HEK293T (cell line): ENCODE measurements around the gene SLC35A5.
"Not testable (repeated sequence)": the region's sequence is repeated elsewhere in the genome, so short reads cannot be mapped to it uniquely, and the experiment has no call there.

Experiments used
- CTBP1 ChIP-seq: fragments of 450-650 bp; IDR thresholded peaks from 2 replicates; pipeline ENCODE4 v1.6.1; 2016; ENCODE audit warnings: borderline replicate concordance
- ELF4 ChIP-seq: fragments of 450-650 bp; IDR thresholded peaks from 2 replicates; pipeline ENCODE4 v1.6.1; 2017; ENCODE audit warnings: antibody characterized with exemption
- FOXA1 ChIP-seq: fragments of 450-650 bp; IDR thresholded peaks from 2 replicates; pipeline ENCODE4 v1.6.1; 2016; ENCODE audit warnings: mild to moderate bottlenecking
- FOXK2 ChIP-seq: fragments of 450-650 bp; IDR thresholded peaks from 2 replicates; pipeline ENCODE4 v1.6.1; 2016; ENCODE audit warnings: mild to moderate bottlenecking
- FOXM1 ChIP-seq: fragments of 450-650 bp; IDR thresholded peaks from 2 replicates; pipeline ENCODE4 v1.6.1; 2017; ENCODE audit warnings: mild to moderate bottlenecking, borderline replicate concordance
- LEF1 ChIP-seq: fragments of 450-650 bp; IDR thresholded peaks from 2 replicates; pipeline ENCODE4 v1.6.1; 2017; ENCODE audit warnings: mild to moderate bottlenecking, borderline replicate concordance
- NFRKB ChIP-seq: fragments of 450-650 bp; IDR thresholded peaks from 2 replicates; pipeline ENCODE4 v1.6.1; 2016; ENCODE audit warnings: mild to moderate bottlenecking, moderate library complexity
- PKNOX1 ChIP-seq: fragments of 450-650 bp; IDR thresholded peaks from 2 replicates; pipeline ENCODE4 v1.6.1; 2016
- SP1 ChIP-seq: fragments of 450-650 bp; IDR thresholded peaks from 2 replicates; pipeline ENCODE4 v1.6.1; 2017
- SUZ12 ChIP-seq: fragments of 450-650 bp; IDR thresholded peaks from 2 replicates; pipeline ENCODE4 v1.6.1; 2016; ENCODE audit warnings: mild to moderate bottlenecking
- TARDBP ChIP-seq: fragments of 450-650 bp; IDR thresholded peaks from 2 replicates; pipeline ENCODE4 v1.6.1; 2016
- ZNF384 ChIP-seq: fragments of 450-650 bp; IDR thresholded peaks from 2 replicates; pipeline ENCODE4 v1.6.1; 2016

- TF ChIP-seq LEF1, FOXA1, SUZ12, ELF4, FOXM1, FOXK2, ZNF384, SP1, PKNOX1, TARDBP, CTBP1, NFRKB: not testable (repeated sequence)
Observed at GRCh38 chr3:112518970-112519369, 42.9 kb upstream of the SLC35A5 start.
